Suprapubic skin (tissue), 4 donors: Measurements from ENCODE around the gene ZDHHC19. TPM values are rescaled to one million over a fixed set of nuclear protein-coding genes. Genes with fewer than 3 reads are reported as not detected.

Source experiments
- DNase-seq, 2 donors: peaks; one replicate each; pipeline ENCODE4 v3.0.0-alpha.2; 2019; ENCODE audit warnings: low spot score in 2 of 2
- H3K27ac ChIP-seq: fragments of 200-600 bp; sonication (generic); one replicate; pipeline ENCODE4 v1.5.1; 2019
- H3K27me3 ChIP-seq: fragments of 200-600 bp; sonication (generic); one replicate; pipeline ENCODE4 v1.5.1; 2019
- H3K36me3 ChIP-seq: fragments of 200-600 bp; sonication (generic); one replicate; pipeline ENCODE4 v1.5.1; 2019
- H3K4me1 ChIP-seq: fragments of 200-600 bp; sonication (generic); one replicate; pipeline ENCODE4 v1.5.1; 2019
- H3K4me3 ChIP-seq: fragments of 200-600 bp; sonication (generic); one replicate; pipeline ENCODE4 v1.5.1; 2019; ENCODE audit warnings: mild to moderate bottlenecking
- H3K9me3 ChIP-seq: fragments of 200-600 bp; sonication (generic); one replicate; pipeline ENCODE4 v1.5.1; 2019
- CTCF ChIP-seq, 2 donors: fragments of 200-600 bp in 1 of 2; fragments of 450-650 bp in 1 of 2; sonication (generic) in 1 of 2; IDR thresholded peaks; one replicate each; pipeline ENCODE4 v1.5.1; 2016 to 2019; ENCODE audit warnings: antibody characterized with exemption in 2 of 2, mild to moderate bottlenecking in 1 of 2, moderate library complexity in 1 of 2
- EP300 ChIP-seq: sonication (generic); formaldehyde crosslinking; IDR thresholded peaks from one replicate; pipeline ENCODE4 v1.6.1; 2017; ENCODE audit warnings: antibody characterized with exemption
- POLR2A ChIP-seq, 2 donors: fragments of 450-650 bp; IDR thresholded peaks; one replicate each; pipeline ENCODE4 v1.6.1; 2017; ENCODE audit warnings: antibody characterized with exemption in 2 of 2, mild to moderate bottlenecking in 2 of 2, moderate library complexity in 2 of 2
- POLR2AphosphoS5 ChIP-seq, 3 donors: sonication (generic); formaldehyde crosslinking; IDR thresholded peaks; one replicate each; pipeline ENCODE4 v1.6.1; 2017; ENCODE audit warnings: antibody characterized with exemption in 3 of 3
- WGBS: methylation state at CpG from one replicate; pipeline ENCODE4 v1.1.5; 2018; 5-methylcytosine and 5-hydroxymethylcytosine counted together
- total RNA-seq, 4 donors: library from RNA; depleted of rRNA; stranded (reverse); fragments of >200 nt; gene quantifications; one replicate each; pipeline ENCODE4 v1.1.0, GENCODE V29; 2016

Gene ZDHHC19
- total RNA-seq, 4 donors from 2014 or later: not detected

GRCh38 chr3:196222876-196223595 is 11.8 kb upstream of the ZDHHC19 start:
- WGBS: 68% methylated on average over 19 of the region's 19 CpGs
- H3K27ac ChIP-seq: no peak overlapping the region
- H3K27me3 ChIP-seq: no peaks in the 10 kb centered on the region

GRCh38 chr3:196220991-196221390 is 9.8 kb upstream of the ZDHHC19 start:
- no peak for DNase-seq
- H3K4me3 ChIP-seq: no peak overlapping the region
- no peak overlapping the region for H3K27ac ChIP-seq
- no peaks in the 10 kb centered on the region for H3K9me3 ChIP-seq
- TF ChIP-seq POLR2AphosphoS5 (IDR thresholded peaks at IDR 0.05) (no peak), POLR2A (IDR thresholded peaks at IDR 0.05) (no peak), CTCF (IDR thresholded peaks at IDR 0.05) (no peak), EP300 (no peak)
- H3K27me3 ChIP-seq: no peaks in the 10 kb centered on the region
- H3K36me3 ChIP-seq: no peaks in the 10 kb centered on the region
- WGBS: 94% methylated on average over 7 of the region's 7 CpGs
- peaks cover 23% of the 10 kb centered on the region for H3K4me1 ChIP-seq

More at GRCh38 chr3:196222876-196223595, 11.8 kb upstream of the ZDHHC19 start:
- no peaks in the 10 kb centered on the region for H3K36me3 ChIP-seq
- no peaks in the 10 kb centered on the region for H3K9me3 ChIP-seq
- no peak for DNase-seq
- TF ChIP-seq POLR2AphosphoS5 (IDR thresholded peaks at IDR 0.05): no peak
- H3K4me1 ChIP-seq: peaks cover 24% of the 10 kb centered on the region
- no peak overlapping the region for H3K4me3 ChIP-seq

- H3K9me3 ChIP-seq: no peaks in the 10 kb centered on the region
- H3K27me3 ChIP-seq: no peaks in the 10 kb centered on the region
- H3K27ac ChIP-seq: no peak overlapping the region
- TF ChIP-seq CTCF (IDR thresholded peaks at IDR 0.05): no peak
- no peak for TF ChIP-seq POLR2AphosphoS5 (IDR thresholded peaks at IDR 0.05)
- TF ChIP-seq EP300: no peak
- no peak for TF ChIP-seq POLR2A (IDR thresholded peaks at IDR 0.05)
- H3K4me3 ChIP-seq: no peak overlapping the region
- WGBS: 57% methylated on average over 10 of the region's 10 CpGs
- DNase-seq: no peak
- H3K4me1 ChIP-seq: peaks cover 24% of the 10 kb centered on the region
- H3K36me3 ChIP-seq: no peaks in the 10 kb centered on the region
These were observed 9.4 kb upstream of the ZDHHC19 start for GRCh38 chr3:196220587-196220986.

- Histone ChIP-seq H3K27ac (no peak overlapping the region), H3K4me3 (no peak overlapping the region), H3K36me3 (no peaks in the 10 kb centered on the region), H3K9me3 (no peaks in the 10 kb centered on the region), H3K27me3 (no peaks in the 10 kb centered on the region), H3K4me1 (peaks cover 24% of the 10 kb centered on the region)
- 78% methylated on average over 19 of the region's 19 CpGs for WGBS
- no peak for DNase-seq
- TF ChIP-seq EP300 (no peak), POLR2AphosphoS5 (IDR thresholded peaks at IDR 0.05) (no peak), POLR2A (IDR thresholded peaks at IDR 0.05) (no peak), CTCF (IDR thresholded peaks at IDR 0.05) (no peak)
These were observed 8.7 kb upstream of the ZDHHC19 start for GRCh38 chr3:196219970-196220311.

- Histone ChIP-seq H3K27ac (peak overlapping the region; percentile 37), H3K4me3 (peak overlapping the region; percentile 31), H3K36me3 (no peaks in the 10 kb centered on the region), H3K4me1 (peaks cover 24% of the 10 kb centered on the region), H3K9me3 (no peaks in the 10 kb centered on the region), H3K27me3 (no peaks in the 10 kb centered on the region)
- peak in 1 of 2 donors; percentile 81 for DNase-seq
- no peak for TF ChIP-seq POLR2AphosphoS5 (IDR thresholded peaks at IDR 0.05)
- no peak for TF ChIP-seq EP300
- no peak for TF ChIP-seq CTCF (IDR thresholded peaks at IDR 0.05)
- 9% methylated on average over 16 of the region's 19 CpGs for WGBS
These were observed 8.2 kb upstream of the ZDHHC19 start for GRCh38 chr3:196219194-196219969.
